ENCODE measurements around the gene SLC13A4.

Gene SLC13A4

DNA sequence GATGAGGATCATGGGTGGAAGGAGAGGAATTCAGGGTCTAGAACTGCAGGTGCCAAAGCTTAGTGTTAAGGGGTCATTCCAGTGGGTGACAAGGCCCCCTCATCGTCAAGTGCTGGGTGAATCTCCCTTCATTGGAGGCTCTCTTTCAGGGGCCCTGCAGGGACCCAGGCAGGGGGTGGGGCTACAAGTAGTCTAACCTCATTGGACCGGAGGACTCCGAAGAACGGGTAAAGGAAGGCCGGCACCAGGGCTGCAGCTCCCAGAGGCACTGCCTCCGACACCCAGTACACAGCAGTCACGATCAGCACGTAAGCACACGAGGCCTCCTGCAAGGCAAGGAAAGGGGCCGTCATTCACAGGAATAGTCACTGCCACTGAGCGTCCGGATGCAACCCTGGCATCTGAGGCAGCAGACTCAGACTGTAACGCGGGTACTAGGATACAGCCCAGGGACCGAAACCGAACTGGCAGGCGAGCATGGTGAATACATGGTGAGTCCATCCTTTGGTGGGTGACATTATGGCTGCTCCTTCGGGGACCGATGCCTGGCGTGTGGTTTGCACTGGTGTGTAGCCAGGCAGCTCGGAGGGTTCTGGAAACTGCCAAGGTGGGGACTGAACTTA is 6.7 kb downstream of the SLC13A4 start:
- TF ChIP-seq, protein P1, sequence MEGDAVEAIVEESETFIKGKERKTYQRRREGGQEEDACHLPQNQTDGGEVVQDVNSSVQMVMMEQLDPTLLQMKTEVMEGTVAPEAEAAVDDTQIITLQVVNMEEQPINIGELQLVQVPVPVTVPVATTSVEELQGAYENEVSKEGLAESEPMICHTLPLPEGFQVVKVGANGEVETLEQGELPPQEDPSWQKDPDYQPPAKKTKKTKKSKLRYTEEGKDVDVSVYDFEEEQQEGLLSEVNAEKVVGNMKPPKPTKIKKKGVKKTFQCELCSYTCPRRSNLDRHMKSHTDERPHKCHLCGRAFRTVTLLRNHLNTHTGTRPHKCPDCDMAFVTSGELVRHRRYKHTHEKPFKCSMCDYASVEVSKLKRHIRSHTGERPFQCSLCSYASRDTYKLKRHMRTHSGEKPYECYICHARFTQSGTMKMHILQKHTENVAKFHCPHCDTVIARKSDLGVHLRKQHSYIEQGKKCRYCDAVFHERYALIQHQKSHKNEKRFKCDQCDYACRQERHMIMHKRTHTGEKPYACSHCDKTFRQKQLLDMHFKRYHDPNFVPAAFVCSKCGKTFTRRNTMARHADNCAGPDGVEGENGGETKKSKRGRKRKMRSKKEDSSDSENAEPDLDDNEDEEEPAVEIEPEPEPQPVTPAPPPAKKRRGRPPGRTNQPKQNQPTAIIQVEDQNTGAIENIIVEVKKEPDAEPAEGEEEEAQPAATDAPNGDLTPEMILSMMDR (IDR thresholded peaks at IDR 0.05; ENCODE audit: low read depth, low read length) = no peak
- no peak for DNase-seq (ENCODE audit: low read depth, low spot score)
- in situ Hi-C loops (cut with HindIII; ENCODE audit: low sequenced_read_pairs) = no loop called here
- H3K4me3 ChIP-seq (ENCODE audit: low read depth, low read length) = no peak overlapping the region

DNA sequence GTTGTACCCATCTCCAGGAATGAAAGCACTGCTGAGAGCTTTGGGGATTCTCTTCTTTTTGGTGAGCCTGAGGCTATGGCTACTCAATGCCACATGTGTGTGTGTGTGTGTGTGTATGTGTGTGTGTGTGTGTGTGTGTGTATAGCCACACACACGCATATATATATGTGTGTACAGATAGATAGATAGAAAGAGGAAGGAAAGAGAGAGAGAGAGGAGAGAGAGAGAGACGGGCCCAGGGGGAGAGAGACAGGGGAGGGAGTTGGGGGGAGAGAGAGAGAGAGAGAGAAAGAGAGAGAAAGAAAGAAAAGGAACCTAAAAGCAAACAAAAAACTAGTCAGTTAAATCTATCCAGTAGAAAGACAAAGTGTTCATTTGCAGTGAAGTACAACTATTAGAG is 8.3 kb downstream of the SLC13A4 start:
- DNase-seq (ENCODE audit: low read depth, low spot score) = no peak
- TF ChIP-seq, protein P1 (IDR thresholded peaks at IDR 0.05; ENCODE audit: low read depth, low read length) = no peak
- in situ Hi-C loops (cut with HindIII; ENCODE audit: low sequenced_read_pairs) = no loop called here
- H3K4me3 ChIP-seq (ENCODE audit: low read depth, low read length) = no peak overlapping the region

DNA sequence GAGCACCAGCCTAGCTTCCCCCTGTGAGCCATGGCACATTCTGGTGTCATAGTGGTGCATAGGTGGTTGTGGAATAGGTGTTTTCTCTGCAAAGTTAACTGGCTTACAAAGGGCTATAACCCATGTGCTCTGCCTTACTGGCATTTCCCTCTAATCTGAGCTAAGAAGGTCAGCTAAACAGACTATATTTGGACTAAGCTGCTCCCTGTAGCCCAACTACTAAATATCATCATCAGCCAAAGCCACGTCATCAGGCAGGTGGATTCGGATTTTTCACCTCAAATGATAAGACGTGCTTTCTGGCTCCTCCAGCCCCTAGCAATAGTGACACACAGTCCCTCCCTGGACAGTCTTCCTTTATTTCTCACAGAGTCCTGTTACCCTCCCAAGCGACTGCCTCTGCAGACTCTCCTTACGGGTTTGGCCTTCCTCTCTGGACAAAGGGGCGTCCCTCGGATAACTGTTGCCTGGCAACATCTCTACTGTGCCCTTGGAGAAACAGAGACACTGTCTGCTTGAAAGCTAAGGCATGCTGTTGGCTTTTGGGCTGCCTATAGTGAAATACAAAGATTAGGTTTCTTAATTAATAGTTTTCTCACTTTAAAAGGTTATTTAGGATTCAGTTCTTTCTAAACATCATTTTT is 9.1 kb downstream of the SLC13A4 start:
- in situ Hi-C loops (cut with HindIII; ENCODE audit: low sequenced_read_pairs) = no loop called here
- no peak for DNase-seq (ENCODE audit: low read depth, low spot score)
- TF ChIP-seq, protein P1 (IDR thresholded peaks at IDR 0.05; ENCODE audit: low read depth, low read length) = no peak
- H3K4me3 ChIP-seq (ENCODE audit: low read depth, low read length) = no peak overlapping the region

DNA sequence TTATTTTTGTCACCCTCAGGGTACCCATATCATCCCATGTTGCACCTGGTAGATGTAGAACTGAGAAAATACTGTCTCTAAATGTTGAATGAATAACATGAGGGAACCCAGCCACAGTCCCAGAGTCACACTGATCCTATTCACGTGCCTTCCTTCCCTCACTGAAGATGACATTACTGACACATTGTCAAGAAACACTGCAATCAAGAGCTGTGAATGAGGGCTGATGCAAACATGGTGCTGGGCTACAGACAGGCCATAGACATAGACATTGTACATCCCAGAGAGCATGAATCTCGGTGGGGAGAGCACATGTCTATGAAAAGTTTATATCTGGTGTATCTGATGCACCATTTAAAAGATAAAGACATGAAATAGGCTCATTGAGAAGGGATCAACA is 9.8 kb downstream of the SLC13A4 start:
- no peak overlapping the region for H3K4me3 ChIP-seq (ENCODE audit: low read depth, low read length)
- no peak for DNase-seq (ENCODE audit: low read depth, low spot score)
- in situ Hi-C loops (cut with HindIII; ENCODE audit: low sequenced_read_pairs) = no loop called here
- TF ChIP-seq, protein P1 (IDR thresholded peaks at IDR 0.05; ENCODE audit: low read depth, low read length) = no peak

DNA sequence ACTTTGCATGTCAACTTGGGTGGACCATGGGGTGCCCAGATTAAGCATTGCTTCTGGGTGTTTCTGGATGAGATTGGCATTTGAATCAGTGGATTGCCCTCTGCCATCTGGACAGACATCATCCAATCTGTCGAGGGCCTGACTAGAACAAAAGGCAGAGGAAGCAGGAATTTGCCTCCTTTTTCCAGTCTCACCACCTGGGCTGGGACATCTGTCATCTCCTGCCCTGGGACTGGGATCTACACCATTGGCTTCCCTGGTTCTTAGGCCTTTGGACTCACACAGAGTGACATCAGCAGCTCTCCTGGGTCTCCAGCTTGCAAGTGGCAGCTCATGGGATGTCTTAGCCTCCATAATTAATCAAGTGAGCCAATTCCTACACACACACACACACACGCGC is 10.3 kb downstream of the SLC13A4 start:
- TF ChIP-seq, protein P1 (IDR thresholded peaks at IDR 0.05; ENCODE audit: low read depth, low read length) = no peak
- in situ Hi-C loops (cut with HindIII; ENCODE audit: low sequenced_read_pairs) = no loop called here
- no peak for DNase-seq (ENCODE audit: low read depth, low spot score)
- no peak overlapping the region for H3K4me3 ChIP-seq (ENCODE audit: low read depth, low read length)

DNA sequence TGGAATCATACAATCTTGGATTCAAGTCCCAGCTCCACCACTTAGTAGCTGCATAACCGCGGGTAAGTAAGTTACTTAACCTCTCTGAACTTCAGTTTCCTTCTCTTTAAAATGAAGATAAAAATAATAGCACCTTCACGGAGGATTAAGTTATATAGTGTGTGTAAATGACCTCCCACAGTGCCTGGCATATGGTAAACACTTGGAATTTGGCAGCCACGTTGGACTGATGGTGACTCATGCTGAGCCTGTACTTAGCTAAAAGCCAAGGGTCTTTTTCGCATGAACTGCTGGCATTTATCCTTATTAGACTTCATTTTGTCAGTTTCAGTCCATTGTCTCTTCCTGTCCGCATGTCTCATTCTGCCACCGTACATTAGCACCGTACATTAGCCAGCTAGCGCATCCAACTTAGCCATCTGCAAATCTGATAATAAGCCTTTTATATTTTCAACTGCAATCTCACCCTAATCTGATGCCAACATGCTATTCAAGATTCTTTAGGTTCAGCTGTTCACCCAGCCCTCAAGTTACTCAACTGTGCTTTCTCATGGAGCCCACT is 11.2 kb downstream of the SLC13A4 start:
- TF ChIP-seq, protein P1 (IDR thresholded peaks at IDR 0.05; ENCODE audit: low read depth, low read length) = no peak
- H3K4me3 ChIP-seq (ENCODE audit: low read depth, low read length) = no peak overlapping the region
- peak; percentile 93 for DNase-seq (ENCODE audit: low read depth, low spot score)
- in situ Hi-C loops (cut with HindIII; ENCODE audit: low sequenced_read_pairs) = no loop called here
